GM10266 (cell line): ENCODE results near the gene C1orf74.
A peak's percentile ranks its signal among the peaks of the same experiment; 100 is the strongest.

Experiments
- DNase-seq: peaks from one replicate; pipeline ENCODE4 v3.0.0; 2012; ENCODE audit errors: extremely low spot score
- TF ChIP-seq, protein P1 (sequence below): IDR thresholded peaks from 2 replicates; pipeline ENCODE4 v1.5.1; 2012; ENCODE audit warnings: mild to moderate bottlenecking, low read depth; ENCODE audit not compliant: control insufficient read depth, insufficient read depth; ENCODE audit errors: missing control alignments

Gene C1orf74

GRCh38 chr1:209769971-209770370, 14.4 kb downstream of the C1orf74 start:
- DNase-seq = no peak
- TF ChIP-seq, protein P1, sequence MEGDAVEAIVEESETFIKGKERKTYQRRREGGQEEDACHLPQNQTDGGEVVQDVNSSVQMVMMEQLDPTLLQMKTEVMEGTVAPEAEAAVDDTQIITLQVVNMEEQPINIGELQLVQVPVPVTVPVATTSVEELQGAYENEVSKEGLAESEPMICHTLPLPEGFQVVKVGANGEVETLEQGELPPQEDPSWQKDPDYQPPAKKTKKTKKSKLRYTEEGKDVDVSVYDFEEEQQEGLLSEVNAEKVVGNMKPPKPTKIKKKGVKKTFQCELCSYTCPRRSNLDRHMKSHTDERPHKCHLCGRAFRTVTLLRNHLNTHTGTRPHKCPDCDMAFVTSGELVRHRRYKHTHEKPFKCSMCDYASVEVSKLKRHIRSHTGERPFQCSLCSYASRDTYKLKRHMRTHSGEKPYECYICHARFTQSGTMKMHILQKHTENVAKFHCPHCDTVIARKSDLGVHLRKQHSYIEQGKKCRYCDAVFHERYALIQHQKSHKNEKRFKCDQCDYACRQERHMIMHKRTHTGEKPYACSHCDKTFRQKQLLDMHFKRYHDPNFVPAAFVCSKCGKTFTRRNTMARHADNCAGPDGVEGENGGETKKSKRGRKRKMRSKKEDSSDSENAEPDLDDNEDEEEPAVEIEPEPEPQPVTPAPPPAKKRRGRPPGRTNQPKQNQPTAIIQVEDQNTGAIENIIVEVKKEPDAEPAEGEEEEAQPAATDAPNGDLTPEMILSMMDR = no peak

DNA sequence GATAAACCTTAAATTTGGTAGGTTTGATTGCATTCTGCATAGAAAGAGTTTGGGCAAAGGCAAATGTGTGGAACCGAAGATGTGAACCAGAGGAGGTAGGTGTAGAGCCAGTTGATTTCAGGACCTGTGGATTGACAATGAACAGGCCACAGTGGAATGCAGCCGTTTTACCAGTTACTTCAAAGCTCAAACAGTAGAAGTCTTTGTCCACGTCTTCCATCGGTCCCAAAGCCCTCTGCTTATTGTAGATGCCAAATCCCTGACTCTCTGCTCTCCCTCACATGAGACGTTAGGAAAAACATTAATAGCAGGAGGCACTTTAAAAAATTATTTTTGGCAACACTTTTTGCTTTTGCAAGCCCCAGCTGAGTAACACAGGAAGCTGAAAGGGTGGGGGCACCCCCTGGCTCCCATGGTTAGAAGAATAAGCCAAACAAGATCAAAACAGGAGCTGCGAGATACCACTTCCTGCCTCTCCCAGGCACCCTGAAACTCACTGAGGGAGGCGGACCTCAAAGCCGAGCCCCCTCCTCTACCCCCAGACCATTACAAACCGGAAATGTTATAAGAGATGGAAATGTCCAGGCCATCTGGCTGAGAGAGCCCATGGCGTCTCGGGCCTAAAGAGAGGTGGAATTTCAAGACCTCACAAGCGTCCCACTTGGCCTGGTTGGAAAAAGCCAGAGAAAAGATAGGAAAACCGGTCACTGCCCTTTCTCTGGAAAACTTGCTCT, 15.0 kb downstream of the C1orf74 start:
- TF ChIP-seq, protein P1 = no peak
- peak; percentile 65 for DNase-seq

DNA sequence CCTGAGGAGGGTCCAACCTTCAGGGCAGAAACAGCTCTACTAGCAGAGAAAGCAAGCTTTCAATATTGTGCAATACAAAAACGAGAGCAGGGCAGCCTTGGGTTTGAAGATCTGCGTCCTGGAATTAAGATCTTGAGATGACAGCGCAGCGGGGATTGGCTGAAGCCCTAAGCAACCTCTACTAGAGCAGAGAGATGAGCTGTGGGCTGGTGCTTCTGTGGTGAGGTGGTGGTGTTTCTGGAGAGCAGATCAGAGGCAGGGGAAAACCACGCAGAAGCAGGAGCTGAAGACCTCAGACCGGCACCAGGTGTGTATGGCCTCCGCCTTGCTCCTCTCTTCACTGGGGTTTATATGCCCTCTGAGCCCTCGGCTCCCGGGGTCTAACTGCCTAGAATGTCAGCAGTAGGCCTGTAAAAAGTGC, 16.0 kb downstream of the C1orf74 start:
- TF ChIP-seq, protein P1 = no peak
- DNase-seq = peak; percentile 75

DNA sequence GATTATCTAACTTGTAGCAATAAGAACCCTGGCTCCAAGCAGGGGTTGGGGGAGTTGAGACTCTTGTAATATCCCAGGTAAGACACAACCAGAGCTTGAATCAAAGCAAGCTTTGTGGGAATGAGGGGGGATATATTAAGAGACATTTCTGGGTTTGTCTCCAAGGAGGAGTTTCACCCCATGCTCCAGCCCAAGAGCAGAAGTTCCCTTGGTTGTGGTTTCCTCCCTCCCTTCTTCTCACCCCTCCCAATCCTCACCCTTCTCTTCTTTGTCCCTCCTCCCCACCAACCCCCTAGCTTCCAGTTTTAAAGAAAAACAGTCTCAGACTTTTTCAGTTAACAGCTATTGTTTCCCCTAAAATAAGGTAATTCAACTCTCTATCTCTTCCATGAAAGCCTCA, 16.7 kb downstream of the C1orf74 start:
- DNase-seq = no peak

GRCh38 chr1:209767096-209767495, 17.3 kb downstream of the C1orf74 start:
- DNase-seq = no peak
- TF ChIP-seq, protein P1 = no peak

More for the DNA sequence above, 16.7 kb downstream of the C1orf74 start:
- TF ChIP-seq, protein P1 = no peak

- no peak for DNase-seq
- TF ChIP-seq, protein P1 = no peak
These were observed 18.3 kb downstream of the C1orf74 start for GRCh38 chr1:209766051-209766450.

- TF ChIP-seq, protein P1 = no peak
- no peak for DNase-seq
These were observed 23.2 kb downstream of the C1orf74 start for GRCh38 chr1:209761011-209761635.
